ENCODE results near the gene ORC1.

Gene ORC1

DNA sequence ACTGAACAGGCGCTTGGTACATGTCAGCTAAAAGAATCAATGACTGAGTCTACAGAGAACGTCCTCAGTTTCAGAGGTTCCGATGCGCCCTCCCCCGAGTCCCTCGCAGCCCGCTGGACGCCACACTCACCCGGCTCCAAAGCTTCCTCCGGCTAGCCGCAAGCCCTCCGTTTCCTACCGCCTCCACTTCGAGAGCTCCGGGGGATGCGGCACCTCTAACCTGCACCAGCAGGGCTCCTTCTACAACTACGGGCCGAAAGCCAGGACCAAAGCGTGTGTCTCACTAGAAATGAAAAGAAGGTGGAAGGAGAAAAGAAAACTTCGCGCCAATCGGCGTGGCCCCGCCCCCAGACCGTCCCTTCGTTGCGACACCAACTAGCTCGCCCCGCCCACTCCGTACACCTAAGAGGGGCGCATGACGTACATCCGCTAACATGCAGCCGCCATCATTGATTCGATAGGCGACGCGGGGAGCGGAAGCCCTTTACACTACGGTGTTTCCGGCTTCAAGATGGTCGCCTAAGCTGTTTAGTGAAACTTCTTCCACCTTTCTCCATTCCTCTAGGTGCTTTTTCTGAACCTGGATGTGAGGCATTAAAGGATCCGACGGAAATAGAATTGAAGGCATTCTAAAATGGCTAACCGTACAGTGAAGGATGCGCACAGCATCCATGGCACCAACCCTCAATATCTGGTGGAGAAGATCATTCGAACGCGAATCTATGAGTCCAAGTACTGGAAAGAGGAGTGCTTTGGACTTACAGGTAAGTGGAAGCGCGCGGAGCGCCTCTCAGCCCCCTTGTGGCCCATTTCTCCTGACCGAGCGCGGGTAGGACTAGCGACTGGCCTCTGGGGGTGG lies at the start of gene ORC1, which contains the start of gene PRPF38A:
TSS of gene ORC1 (minus strand) at position 308 of the 859 bp plus-strand sequence. CDS start 2,200 bp downstream, outside the sequence.
TSS of gene PRPF38A (plus strand) at position 487 of the 859 bp plus-strand sequence. CDS start at position 635, 148 bp downstream.
- peak; percentile 98 for DNase-seq

DNA sequence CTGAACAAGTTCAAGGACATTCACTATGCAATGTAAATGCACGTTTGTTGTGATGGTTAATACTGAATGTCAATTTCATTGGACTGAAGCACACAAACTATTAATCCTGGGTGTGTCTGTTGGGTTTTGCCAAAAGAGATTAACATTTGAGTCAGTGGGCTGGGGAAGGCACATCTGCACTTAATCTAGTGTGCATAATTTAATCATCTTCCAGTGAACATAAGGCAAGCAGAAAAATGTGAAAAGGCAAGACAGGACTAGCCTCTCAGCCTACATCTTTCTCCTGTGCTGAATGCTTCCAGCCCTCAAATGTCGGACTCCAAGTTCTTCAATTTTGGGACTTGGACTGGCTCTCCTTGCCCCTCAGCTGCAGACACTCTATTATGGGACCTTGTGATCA lies 40.2 kb upstream of the ORC1 start:
- DNase-seq, result no peak

DNA sequence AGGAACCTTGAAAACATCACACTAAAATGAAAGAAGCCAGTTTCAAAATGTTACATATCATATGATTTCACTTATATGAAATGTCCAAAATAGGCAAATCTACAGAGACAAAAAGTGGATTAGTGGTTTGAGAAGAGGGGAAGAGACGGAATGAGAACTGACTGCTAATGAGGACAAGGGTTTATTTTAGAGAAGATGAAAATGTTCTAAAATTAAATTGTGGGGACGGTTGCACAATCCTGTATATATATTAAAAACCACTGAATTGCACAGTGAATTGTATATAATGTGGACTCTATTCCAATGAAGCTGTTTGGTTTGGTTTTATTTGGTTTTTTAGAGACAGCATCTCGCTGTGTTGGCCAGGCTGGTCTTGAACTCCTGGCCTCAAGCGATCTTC lies 35.8 kb upstream of the ORC1 start:
- DNase-seq, result no peak

DNA sequence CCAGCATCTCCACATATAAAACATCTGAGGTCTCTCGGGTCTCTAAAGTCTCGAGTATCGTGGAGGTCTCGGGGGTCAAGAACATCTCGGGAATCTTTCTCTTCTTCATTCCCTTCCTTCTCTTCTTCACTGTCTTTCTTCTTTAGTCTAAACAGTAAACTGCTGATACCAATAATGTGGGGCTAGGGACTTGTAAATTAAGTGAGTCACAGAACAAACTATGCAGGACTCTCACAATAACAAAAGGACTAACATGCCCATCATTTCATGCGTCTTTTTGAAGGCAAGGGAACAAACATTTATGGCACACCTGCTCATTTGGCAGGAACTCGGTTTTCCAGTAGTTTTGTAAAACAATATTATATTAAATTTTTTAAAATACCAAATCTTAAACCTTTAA lies 32.6 kb upstream of the ORC1 start:
- DNase-seq, result no peak

DNA sequence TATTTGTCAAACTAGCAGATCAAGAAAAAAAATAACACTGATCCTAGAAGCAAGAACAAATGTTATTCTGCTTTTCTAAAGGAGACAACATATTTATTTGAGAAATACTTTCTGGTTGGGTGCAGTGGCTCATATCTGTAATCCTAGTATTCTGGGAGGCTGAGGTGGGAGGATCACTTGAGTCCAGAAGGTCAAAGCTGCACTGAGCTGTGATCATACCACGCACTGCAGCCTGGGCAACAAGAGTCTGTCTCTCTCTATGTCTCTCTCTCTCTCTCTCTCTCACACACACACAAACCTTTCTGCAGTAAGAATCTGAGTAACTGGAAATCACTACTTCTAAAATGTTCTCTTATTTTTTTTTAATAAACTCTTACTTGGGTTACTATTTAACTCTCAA lies 31.4 kb upstream of the ORC1 start:
- DNase-seq, result no peak

DNA sequence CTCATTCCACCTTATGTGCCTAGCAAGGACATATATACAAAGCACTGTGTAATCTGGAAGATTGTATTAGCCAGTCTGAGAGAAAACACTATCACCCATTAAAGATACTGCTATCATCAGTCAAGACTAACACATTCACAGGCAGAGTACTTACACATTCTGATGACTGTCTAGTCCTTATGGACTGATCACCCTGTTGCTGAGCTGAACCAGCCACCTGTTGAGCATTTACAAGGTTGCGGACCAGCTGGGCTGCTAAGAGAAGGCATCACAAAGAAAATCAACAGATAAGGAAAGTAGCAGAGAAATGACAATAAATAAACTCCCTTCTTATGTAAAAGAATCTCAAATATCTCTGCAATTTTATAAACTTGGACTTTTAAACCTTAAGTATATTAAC lies 31.0 kb upstream of the ORC1 start:
- no peak for DNase-seq

DNA sequence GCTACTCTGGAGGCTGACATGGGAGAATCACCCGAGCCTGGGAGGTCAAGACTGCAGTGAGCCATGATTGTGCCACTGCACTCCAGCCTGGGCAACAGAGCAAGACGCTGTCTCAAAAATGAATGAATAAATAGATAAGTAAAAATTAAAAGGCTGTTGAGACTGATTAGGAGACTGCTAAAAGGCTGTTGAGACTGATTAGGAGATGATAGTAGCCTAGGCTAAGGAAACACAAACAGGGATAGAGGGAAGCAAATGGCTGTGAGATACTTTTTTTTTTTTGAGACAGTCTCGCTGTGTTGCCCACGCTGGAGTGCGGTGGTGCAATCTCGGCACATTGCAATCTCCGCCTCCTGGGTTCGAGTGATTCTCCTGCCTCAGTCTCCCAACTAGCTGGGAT lies 28.6 kb upstream of the ORC1 start:
- no peak for DNase-seq

DNA sequence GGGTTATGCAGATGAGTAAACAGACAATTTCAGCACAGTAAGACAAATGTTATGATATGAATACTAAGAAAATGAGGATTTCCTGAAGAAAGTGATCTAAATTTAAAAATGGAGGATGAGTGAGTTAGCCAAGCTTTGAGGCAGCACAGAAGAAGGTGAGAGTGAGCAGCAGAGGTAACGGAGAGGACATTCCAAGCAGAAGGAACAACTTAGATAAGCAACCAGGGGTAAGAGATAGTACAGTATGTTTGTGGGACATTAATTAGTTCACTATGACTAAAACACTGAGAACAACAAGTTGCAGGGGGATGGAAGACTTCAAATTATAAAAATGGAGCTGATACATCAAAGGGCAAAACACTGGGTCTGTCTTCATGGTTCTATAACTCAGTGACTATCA lies 22.9 kb upstream of the ORC1 start:
- DNase-seq, result no peak

DNA sequence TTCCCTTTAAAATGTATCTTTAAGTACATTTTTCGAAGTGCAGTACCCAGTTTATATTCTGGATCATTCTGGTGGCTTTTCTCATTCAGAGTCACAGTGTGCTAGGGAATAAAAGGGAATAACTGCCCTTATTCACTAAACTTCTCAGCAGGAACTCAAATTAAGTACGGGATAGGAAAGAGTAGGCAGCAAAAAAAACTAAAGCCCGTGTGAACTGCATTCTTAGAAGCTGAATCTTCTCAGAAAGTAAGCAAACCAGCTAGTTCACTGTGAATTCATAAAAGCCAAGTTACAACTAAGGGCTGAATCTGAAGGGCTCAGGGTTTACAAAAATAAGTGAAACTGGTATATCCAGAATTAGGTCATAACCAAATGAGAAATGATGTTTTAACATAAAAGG lies 22.1 kb upstream of the ORC1 start:
- DNase-seq, result no peak

DNA sequence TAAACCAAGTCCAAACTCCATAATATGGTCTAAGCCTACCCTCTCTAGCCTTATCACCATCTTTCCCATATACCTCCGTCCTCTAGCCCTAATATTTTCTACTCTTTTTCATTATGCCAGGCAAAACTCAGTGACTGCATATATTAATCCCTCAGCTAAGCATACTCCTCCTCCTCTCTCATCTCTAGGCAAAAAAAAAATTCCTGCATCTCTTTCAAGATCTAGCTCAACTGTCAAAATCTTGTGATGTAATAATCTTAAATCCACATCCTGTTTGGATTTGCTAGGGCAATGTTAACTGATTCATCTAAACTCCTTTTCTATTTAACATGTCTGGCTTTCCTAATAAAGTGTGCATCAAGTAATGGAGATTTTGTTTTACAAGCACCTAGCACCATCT lies 20.6 kb upstream of the ORC1 start:
- DNase-seq, result no peak

DNA sequence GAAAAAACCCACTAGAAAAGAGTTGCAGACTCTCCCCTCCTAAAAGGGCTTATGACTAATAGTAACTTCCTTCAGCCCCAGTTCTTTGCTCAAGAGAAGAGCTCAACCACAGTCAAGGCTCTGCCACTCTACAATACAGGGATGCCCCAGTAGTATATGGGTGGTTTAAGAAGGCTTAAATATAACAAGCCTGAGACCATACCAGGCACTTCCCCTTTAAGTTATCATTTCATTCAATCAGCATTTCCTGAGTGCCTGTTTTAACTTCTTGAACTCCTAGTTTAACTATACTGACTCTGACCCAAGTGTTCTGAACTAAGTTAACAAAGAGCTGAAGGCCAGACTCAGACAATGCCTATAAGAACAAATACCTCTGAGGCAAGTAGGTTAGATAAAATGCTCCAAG lies 20.0 kb upstream of the ORC1 start:
- no peak for DNase-seq

DNA sequence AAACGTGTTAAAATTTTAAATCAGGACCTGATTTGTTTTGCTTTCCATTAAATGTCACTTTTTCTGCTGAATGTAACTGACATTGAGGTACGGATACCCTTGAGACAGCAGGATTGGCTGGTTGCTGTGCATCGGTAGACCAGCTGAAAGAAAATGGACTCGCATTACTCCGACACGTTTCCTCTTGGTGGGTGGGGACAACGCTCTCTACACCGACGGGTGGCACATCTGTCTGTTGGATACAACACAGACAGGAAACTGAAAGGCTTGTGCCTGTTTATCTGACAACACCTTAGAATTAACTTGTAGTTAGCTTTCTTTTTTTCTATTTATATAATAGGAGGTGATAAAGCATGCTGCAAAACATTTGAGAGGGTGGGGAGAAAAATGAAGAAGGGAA lies 19.5 kb upstream of the ORC1 start:
- no peak for DNase-seq

DNA sequence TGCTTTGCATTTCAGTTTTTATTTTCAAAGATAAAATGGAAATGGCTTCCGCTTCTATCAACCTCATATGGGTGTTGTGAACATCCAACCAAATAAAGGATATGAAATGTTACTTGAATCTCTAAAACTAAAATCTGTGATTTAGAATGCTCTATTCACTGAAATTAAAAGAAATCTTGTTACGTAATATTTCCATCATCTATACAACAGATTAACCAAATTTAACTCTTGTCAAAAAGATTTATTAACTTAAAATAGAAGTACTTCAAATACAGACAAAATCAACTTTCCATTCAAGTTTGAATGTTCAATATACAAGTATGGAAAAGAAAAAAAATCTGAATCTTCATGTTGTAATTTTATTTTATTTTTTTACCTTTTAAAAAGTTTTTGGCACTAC lies 18.8 kb upstream of the ORC1 start:
- DNase-seq, result no peak

DNA sequence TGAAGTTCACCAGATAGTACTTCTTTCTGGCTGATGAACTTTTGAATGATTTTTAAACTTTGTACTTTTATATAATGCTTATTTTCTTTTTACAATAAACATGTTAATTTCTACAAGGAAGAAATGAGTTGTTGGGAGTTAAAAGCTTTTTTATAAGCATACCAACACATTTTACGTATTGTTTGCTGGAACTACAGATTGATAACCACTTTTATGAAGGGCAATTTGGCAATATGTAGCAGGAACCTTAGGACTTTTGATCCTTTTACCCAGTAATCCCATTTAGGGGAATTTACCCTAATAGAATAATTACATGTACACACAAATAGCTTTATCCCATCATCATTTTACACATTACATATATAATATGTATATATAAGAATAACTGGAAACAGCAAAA lies 16.5 kb upstream of the ORC1 start:
- DNase-seq, result no peak

DNA sequence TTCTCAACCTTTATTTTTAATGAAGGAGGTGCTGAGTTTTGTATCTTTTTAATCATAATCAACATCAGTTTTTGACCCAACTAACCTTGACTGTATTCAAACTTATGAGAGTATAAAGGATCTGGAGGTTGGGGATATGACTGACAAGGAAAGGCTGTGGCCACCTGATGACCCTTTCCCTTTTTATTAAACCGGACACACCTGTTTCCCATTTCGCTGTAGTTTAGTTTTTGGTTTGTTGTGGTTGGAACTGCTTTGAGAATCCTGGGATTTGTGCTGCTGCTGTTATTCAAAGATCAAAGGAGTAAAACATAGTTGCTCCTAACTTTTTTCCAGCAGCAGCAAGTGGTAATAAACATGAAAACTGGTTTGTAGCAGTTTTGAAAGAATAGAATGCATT lies 12.6 kb upstream of the ORC1 start:
- no peak for DNase-seq

DNA sequence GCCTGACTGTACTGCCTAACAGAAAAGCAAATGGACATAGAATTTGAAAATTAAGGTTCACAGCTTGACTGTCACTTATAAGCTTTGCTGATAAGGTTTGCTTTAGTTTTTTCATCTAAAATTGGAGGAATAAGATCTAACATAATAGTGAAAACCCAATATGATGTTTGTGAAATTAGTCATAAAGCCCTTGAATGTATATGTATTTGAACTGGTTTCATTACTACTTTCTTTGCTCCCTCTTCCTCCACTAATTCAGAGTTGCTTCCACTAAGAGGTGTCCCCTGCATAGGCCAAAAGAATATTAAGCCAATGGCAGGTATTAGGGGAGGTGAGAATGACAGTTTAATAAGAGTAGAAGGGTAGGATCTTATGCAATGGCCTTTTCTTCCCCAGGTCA lies 10.7 kb upstream of the ORC1 start:
- DNase-seq, result no peak

DNA sequence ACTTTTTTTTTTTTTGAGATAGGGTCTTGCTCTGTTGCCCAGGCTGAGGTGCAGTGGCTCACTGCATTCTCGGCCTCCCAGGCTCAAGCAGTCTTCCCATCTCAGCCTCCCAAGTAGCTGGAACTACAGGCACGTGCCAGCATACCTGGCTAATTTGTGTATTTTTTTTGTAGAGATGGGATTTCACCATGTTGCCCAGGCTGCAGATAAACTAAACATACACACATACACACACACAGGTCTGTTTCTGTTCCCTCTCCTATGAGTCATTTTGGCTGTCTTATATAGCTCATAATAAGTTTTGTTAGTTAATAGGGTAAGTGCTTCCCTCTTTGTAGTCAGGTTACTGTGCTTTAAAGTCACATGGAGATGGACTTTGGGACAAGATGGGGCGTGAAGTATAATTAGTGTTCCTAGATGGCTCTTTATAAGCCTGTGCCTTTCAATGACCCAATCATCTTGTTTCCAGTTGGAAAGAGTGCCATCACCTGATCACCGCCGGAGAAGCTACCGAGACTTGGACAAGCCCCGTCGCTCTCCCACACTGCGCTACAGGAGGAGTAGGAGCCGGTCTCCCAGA lies 9.3 kb upstream of the ORC1 start:
- DNase-seq, result no peak

DNA sequence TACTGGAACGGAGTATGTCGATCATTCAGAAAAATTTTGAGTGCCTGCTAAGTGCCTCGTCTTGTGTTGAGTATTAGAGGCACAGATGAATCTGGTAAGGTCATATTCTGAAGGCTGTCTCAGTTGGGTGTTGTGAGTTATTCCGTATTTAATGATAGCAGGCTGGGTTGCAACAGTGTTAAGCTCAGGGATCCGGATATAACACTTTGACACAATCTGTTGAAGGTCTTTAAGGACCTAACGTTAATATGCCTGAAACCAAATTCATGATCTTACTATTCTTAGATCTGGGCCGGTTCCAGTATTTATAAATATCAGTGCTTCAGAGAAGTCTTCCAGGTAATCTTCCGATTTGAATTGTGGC lies 734 bp upstream of the ORC1 start:
- DNase-seq, result no peak

DNA sequence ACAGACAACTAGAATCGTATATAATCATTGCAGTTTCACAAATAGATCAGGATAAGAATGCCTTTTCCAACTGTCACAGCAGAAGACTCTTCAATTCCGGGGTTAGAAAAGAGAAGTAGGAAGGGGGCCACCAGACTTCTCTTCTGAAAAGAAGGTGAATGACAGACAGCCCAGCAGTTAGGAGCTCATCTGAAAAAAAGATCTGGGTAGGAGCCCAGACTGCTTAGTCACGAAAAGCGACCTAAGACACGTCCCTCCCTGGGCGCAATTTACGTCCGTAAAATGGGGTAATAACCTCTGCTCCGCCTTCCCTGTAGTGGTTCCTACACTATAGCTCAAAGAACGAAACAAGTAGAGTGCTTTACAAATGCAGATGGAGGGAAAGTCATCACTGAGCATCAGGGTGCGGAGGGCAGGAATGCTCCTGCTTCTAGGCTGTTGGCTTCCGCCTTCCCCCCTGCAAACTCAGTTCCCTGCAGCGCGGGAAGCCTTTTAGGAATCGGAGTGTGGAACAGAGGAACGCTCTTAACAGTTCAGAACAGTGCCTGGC lies 582 bp downstream of the ORC1 start:
- DNase-seq, result peak; percentile 70

DNA sequence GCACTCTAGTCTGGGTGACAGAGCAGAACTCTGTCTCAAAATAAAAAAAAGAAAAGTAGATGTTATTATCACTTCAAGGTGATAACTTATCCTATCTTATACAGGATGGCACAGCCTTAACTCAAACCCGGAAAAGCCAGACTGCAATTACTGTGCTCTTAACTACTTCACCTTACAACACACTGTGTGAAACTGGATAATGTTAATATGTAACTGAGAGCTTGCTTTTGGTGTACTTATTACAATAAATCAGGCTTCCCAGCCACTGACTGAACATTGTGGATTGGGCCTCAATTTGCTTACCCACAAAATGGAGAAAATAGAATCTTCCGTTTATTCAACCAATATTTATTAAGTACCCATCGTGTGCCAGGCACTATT lies 1.4 kb downstream of the ORC1 start:
- DNase-seq, result no peak

DNA sequence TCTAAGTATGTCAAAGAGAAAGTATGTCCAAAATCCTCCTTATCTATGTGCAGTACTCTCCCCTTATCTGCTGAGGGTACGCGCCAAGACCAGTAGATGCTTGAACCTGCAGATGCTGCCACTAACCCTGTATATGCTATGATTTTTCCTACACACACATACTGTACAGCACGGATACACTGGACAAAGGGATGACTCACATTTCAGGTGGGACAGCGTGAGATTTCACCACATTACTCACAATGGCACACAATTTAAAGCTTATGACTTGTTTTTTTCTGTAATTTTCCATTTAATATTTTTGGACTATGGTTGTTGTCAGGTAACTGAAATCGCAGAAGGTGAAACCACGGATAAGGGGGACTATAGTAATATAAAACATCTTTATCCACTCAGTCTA lies 4.1 kb downstream of the ORC1 start:
- no peak for DNase-seq

DNA sequence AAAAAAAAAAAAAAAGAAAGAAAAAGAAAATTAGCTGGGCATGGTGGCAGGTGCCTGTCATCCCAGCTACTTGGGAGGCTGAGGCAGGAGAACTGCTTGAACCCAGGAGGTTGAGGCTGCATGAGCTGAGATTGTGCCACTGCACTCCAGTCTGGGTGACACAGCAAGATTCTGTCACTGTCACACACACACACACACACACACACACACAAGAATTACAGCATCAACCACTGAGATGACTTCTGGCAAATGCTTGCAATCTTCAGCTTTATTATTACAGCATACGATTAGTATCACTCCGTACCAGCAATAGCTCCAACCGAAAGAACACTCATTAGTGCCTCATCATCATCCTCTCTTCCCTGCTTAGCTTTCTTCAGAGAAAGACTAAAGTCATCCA lies 4.6 kb downstream of the ORC1 start:
- no peak for DNase-seq

DNA sequence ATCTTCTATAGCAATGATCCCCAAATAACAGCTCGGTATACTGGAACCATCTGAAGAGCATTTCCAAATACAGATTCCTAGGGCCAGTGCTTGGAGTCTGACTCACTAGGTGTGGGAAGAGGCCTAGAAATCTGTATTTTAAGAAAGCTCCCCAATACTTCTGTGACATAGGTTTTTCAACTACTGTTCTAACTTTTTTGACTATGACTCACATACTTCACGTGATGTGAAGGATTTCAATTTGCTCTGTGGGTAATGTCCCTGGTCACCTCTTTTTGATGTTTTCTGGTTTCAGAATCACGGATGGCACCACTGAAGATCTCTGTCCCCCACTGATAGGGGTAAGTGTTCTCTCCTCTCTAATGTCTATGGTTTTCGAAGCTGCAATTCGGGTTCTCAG lies 11.0 kb downstream of the ORC1 start:
- no peak for DNase-seq

DNA sequence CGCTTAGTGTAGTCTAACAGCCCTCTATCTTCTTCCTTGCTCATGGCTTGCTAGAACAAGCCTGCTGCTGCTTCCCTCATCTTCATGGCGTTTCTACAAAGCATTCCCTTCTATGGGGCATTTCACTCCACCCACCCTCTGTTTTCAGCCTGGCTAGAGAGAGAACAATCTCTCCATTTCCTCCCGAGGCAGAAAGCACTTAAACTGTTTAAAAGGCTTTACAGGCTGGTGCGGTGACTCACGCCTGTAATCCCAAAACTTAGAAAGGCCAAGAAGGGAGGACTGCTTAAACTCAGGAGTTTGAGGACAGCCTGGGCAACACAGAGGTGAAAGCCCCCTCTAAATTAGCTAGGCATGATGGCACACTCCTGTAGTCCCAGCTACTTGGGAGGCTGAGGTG lies 17.8 kb downstream of the ORC1 start:
- no peak for DNase-seq

DNA sequence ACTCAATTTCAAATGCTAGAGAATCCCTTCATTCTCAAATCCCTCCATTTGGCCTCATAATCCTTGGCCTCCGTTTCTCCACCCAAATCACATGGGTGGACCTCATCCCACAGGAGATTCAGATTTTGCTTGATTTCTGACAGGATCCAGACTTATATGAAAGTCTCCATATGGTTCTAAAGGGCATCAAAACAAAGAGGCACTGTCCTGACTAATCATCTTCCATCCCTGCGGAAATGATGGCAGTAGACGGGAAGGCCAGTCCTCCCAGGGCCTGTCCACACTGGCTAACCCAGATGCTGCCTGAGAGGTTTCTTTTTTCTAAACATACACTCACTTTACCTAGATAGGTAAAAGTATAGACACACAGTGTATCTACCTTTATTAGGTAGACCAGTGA lies 18.8 kb downstream of the ORC1 start:
- no peak for DNase-seq
